Suprapubic skin (tissue), 4 donors: ENCODE measurements around the gene TOM1L2. TPM values are rescaled to one million over a fixed set of nuclear protein-coding genes. Genes with fewer than 3 reads are reported as not detected.

Source experiments
- DNase-seq, 2 donors: peaks; one replicate each; pipeline ENCODE4 v3.0.0-alpha.2; 2019; ENCODE audit warnings: low spot score in 2 of 2
- H3K27ac ChIP-seq: fragments of 200-600 bp; sonication (generic); one replicate; pipeline ENCODE4 v1.5.1; 2019
- H3K27me3 ChIP-seq: fragments of 200-600 bp; sonication (generic); one replicate; pipeline ENCODE4 v1.5.1; 2019
- H3K36me3 ChIP-seq: fragments of 200-600 bp; sonication (generic); one replicate; pipeline ENCODE4 v1.5.1; 2019
- H3K4me1 ChIP-seq: fragments of 200-600 bp; sonication (generic); one replicate; pipeline ENCODE4 v1.5.1; 2019
- H3K4me3 ChIP-seq: fragments of 200-600 bp; sonication (generic); one replicate; pipeline ENCODE4 v1.5.1; 2019; ENCODE audit warnings: mild to moderate bottlenecking
- H3K9me3 ChIP-seq: fragments of 200-600 bp; sonication (generic); one replicate; pipeline ENCODE4 v1.5.1; 2019
- EP300 ChIP-seq: sonication (generic); formaldehyde crosslinking; IDR thresholded peaks from one replicate; pipeline ENCODE4 v1.6.1; 2017; ENCODE audit warnings: antibody characterized with exemption
- POLR2A ChIP-seq, 2 donors: fragments of 450-650 bp; IDR thresholded peaks; one replicate each; pipeline ENCODE4 v1.6.1; 2017; ENCODE audit warnings: antibody characterized with exemption in 2 of 2, mild to moderate bottlenecking in 2 of 2, moderate library complexity in 2 of 2
- POLR2AphosphoS5 ChIP-seq, 3 donors: sonication (generic); formaldehyde crosslinking; IDR thresholded peaks; one replicate each; pipeline ENCODE4 v1.6.1; 2017; ENCODE audit warnings: antibody characterized with exemption in 3 of 3
- WGBS: methylation state at CpG from one replicate; pipeline ENCODE4 v1.1.5; 2018; 5-methylcytosine and 5-hydroxymethylcytosine counted together
- total RNA-seq, 4 donors: library from RNA; depleted of rRNA; stranded (reverse); fragments of >200 nt; gene quantifications; one replicate each; pipeline ENCODE4 v1.1.0, GENCODE V29; 2016
- TF ChIP-seq, protein P1 (sequence below), 2 donors: fragments of 200-600 bp in 1 of 2; fragments of 450-650 bp in 1 of 2; sonication (generic) in 1 of 2; IDR thresholded peaks; one replicate each; pipeline ENCODE4 v1.5.1; 2016 to 2019; ENCODE audit warnings: antibody characterized with exemption in 2 of 2, mild to moderate bottlenecking in 1 of 2, moderate library complexity in 1 of 2

TOM1L2 gene
- total RNA-seq, 4 donors from 2014 or later = 128 to 259 (median 162) TPM

- peaks cover 28% of the 10 kb centered on the region for H3K36me3 ChIP-seq
- H3K27me3 ChIP-seq = no peaks in the 10 kb centered on the region
- H3K4me1 ChIP-seq = peaks cover 30% of the 10 kb centered on the region
- 93% methylated on average over 4 of the region's 4 CpGs for WGBS
- H3K9me3 ChIP-seq = no peaks in the 10 kb centered on the region
- no peak overlapping the region for H3K27ac ChIP-seq
- DNase-seq = no peak
- no peak overlapping the region for H3K4me3 ChIP-seq
- TF ChIP-seq POLR2AphosphoS5 (IDR thresholded peaks at IDR 0.05) (no peak), EP300 (no peak), POLR2A (IDR thresholded peaks at IDR 0.05) (no peak)
- TF ChIP-seq, protein P1, sequence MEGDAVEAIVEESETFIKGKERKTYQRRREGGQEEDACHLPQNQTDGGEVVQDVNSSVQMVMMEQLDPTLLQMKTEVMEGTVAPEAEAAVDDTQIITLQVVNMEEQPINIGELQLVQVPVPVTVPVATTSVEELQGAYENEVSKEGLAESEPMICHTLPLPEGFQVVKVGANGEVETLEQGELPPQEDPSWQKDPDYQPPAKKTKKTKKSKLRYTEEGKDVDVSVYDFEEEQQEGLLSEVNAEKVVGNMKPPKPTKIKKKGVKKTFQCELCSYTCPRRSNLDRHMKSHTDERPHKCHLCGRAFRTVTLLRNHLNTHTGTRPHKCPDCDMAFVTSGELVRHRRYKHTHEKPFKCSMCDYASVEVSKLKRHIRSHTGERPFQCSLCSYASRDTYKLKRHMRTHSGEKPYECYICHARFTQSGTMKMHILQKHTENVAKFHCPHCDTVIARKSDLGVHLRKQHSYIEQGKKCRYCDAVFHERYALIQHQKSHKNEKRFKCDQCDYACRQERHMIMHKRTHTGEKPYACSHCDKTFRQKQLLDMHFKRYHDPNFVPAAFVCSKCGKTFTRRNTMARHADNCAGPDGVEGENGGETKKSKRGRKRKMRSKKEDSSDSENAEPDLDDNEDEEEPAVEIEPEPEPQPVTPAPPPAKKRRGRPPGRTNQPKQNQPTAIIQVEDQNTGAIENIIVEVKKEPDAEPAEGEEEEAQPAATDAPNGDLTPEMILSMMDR (IDR thresholded peaks at IDR 0.05) = no peak
Measured at GRCh38 chr17:17902877-17903276, 69.3 kb downstream of the TOM1L2 start.

DNA sequence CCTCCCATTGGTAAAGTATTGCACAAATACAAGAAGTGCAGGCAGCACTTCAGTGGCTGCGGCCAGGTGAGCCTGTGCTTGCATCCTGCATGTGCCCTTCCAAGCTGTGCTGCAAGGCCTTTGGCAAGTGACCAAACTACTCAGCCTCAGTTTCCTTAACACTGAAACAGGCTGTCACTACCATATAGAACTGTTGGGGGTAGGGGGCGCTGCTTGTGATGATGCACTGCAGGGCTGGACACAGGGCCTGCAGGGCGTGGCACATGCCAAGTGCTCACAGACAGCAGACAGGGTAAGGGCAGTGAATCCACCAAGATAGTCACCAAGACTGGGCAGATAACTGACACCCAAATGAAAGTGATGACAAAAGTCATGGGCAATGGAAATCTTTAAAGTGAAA lies 69.8 kb downstream of the TOM1L2 start:
- peaks cover 28% of the 10 kb centered on the region for H3K36me3 ChIP-seq
- WGBS = 92% methylated on average over 3 of the region's 3 CpGs
- no peaks in the 10 kb centered on the region for H3K9me3 ChIP-seq
- H3K27ac ChIP-seq = no peak overlapping the region
- H3K4me1 ChIP-seq = peaks cover 30% of the 10 kb centered on the region
- no peak overlapping the region for H3K4me3 ChIP-seq
- no peak for TF ChIP-seq POLR2A (IDR thresholded peaks at IDR 0.05)
- TF ChIP-seq EP300 = no peak
- TF ChIP-seq, protein P1 (IDR thresholded peaks at IDR 0.05) = no peak
- TF ChIP-seq POLR2AphosphoS5 (IDR thresholded peaks at IDR 0.05) = no peak
- DNase-seq = no peak
- H3K27me3 ChIP-seq = no peaks in the 10 kb centered on the region

DNA sequence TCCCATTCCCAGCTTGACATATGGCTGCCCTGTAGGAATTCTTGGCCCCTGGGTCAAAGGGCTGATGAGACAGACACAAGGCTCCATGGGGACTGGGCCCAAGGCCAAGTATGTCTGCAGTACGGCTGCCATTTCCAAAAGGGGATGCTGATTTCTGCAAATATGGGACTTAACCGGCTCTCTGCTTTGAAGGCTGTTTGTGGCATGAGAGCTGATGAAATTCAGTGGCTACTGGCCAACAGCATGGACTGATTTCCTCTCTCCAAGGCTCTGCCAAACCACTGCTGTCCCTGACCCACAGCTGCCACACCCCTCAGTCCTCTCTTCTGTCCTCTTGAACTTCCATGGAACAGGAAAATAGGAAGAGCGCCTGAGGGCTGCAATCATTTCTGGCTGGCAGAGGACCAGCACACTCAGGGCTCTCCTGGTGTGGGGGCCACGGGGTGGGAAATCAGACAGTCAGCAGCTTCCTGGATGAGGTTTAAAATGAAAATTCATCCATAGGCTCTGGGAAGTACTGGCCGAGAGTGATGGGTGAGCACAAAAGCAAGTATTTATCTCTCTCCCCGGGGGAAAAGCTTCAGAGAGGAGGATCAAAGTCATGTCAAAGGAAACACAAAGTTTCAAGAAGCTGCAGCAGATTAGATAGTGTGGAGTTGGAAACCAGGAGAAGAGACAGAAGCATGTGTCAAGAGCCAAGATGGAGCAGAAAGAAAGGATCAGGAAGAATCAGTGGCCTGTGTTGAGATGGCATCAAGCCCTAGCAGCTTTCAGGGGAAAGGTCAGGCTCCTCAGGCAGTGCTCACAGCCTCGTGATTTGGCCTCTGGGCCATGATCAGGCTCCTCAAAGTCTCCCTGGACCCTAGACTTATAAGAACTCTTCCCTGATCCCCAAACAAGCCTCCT lies 71.3 kb downstream of the TOM1L2 start:
- TF ChIP-seq POLR2AphosphoS5 (IDR thresholded peaks at IDR 0.05) = peak in 2 of 3 donors; percentile 43 to 60
- TF ChIP-seq, protein P1 (IDR thresholded peaks at IDR 0.05) = no peak
- Histone ChIP-seq H3K36me3 (peaks cover 32% of the 10 kb centered on the region), H3K27ac (peak overlapping the region; percentile 0), H3K27me3 (no peaks in the 10 kb centered on the region), H3K4me3 (no peak overlapping the region), H3K9me3 (no peaks in the 10 kb centered on the region), H3K4me1 (peaks cover 27% of the 10 kb centered on the region)
- DNase-seq = peak; percentile 92
- WGBS = 14% methylated on average over 7 of the region's 7 CpGs

GRCh38 chr17:17899486-17899885 lies 72.7 kb downstream of the TOM1L2 start:
- peaks cover 31% of the 10 kb centered on the region for H3K36me3 ChIP-seq
- no peak overlapping the region for H3K4me3 ChIP-seq
- WGBS = 78% methylated on average over 3 of the region's 3 CpGs
- no peak for DNase-seq
- H3K27me3 ChIP-seq = no peaks in the 10 kb centered on the region
- H3K4me1 ChIP-seq = peaks cover 27% of the 10 kb centered on the region
- TF ChIP-seq, protein P1 (IDR thresholded peaks at IDR 0.05) = no peak
- TF ChIP-seq POLR2AphosphoS5 (IDR thresholded peaks at IDR 0.05) (no peak), POLR2A (IDR thresholded peaks at IDR 0.05) (no peak), EP300 (no peak)
- H3K27ac ChIP-seq = no peak overlapping the region
- H3K9me3 ChIP-seq = no peaks in the 10 kb centered on the region

DNA sequence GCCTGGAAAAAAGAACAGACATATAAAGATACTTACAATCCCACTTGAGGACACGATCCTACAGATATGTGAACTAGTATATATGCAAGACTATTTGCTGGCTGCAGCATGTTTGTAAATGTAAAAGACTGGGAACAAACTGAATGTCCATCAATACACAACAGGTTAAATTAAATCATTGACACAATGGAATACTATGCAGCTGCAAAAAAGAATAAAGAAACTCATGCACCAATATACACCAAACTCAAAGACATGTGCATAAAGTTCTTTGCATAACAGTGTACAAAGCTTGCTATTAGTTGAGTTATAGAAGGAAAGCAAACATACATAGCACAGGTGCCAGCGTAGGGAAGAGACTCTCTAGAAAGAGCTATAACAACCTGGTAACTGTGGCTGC lies 73.5 kb downstream of the TOM1L2 start:
- TF ChIP-seq POLR2A (IDR thresholded peaks at IDR 0.05) (no peak), POLR2AphosphoS5 (IDR thresholded peaks at IDR 0.05) (no peak), EP300 (no peak)
- TF ChIP-seq, protein P1 (IDR thresholded peaks at IDR 0.05) = no peak
- H3K36me3 ChIP-seq = peaks cover 39% of the 10 kb centered on the region

More for the DNA sequence above, 73.5 kb downstream of the TOM1L2 start:
- H3K4me3 ChIP-seq = no peak overlapping the region
- H3K27ac ChIP-seq = no peak overlapping the region
- DNase-seq = no peak
- H3K4me1 ChIP-seq = peaks cover 27% of the 10 kb centered on the region
- no peaks in the 10 kb centered on the region for H3K27me3 ChIP-seq
- no peaks in the 10 kb centered on the region for H3K9me3 ChIP-seq
- 98% methylated on average over 2 of the region's 2 CpGs for WGBS
